K562 (cell line): ENCODE results near the gene HIRIP3. TPM values are rescaled to one million over a fixed set of nuclear protein-coding genes. Genes with fewer than 3 reads are reported as not detected.

ENCODE experiments used
- C11orf30 ChIP-seq: fragments of 450-650 bp; IDR thresholded peaks from 2 replicates; pipeline ENCODE4 v1.6.1; 2016; ENCODE audit warnings: low read depth, mild to moderate bottlenecking
- CREB1 ChIP-seq, 2 experiments: sonication (generic) in 1 of 2; formaldehyde crosslinking in 1 of 2; IDR thresholded peaks; 2 replicates each; pipeline versions ENCODE4 v1.6.1 to v1.8.0; 2012 to 2022; ENCODE audit warnings: inconsistent platforms in 1 of 2, mild to moderate bottlenecking in 1 of 2, missing genetic modification reagents in 1 of 2, moderate library complexity in 1 of 2
- ELF4 ChIP-seq: fragments of 450-650 bp; formaldehyde crosslinking; IDR thresholded peaks from 2 replicates; pipeline ENCODE4 v1.4.0; 2022; ENCODE audit warnings: missing genetic modification characterization
- FOXP1 ChIP-seq: sonication (generic); formaldehyde crosslinking; IDR thresholded peaks from 2 replicates; pipeline ENCODE4 v1.8.0; 2022; ENCODE audit warnings: mild to moderate bottlenecking, missing genetic modification reagents
- HDAC6 ChIP-seq: IDR thresholded peaks from 2 replicates; pipeline ENCODE4 v1.6.1; 2012; ENCODE audit warnings: low read depth, mild to moderate bottlenecking, control low read depth, inconsistent platforms, low read length, moderate library complexity
- HEY1 ChIP-seq: fragments of 250-450 bp; sonication (Bioruptor Pico); IDR thresholded peaks from 2 replicates; pipeline ENCODE4 v1.5.0; 2020; ENCODE audit warnings: mild to moderate bottlenecking, moderate library complexity, borderline replicate concordance
- HMG20A ChIP-seq: fragments of 450-650 bp; formaldehyde crosslinking; conservative IDR thresholded peaks from 2 replicates; pipeline ENCODE4 v1.4.0; 2020; ENCODE audit warnings: mild to moderate bottlenecking, mixed read lengths
- MIER1 ChIP-seq: fragments of 450-650 bp; IDR thresholded peaks from 2 replicates; pipeline ENCODE4 v1.6.1; 2016; ENCODE audit warnings: antibody characterized with exemption, mild to moderate bottlenecking, low read depth
- STAT6 ChIP-seq: sonication (generic); formaldehyde crosslinking; IDR thresholded peaks from 2 replicates; pipeline ENCODE4 v1.8.1; 2023; ENCODE audit warnings: mild to moderate bottlenecking, missing genetic modification reagents
- TAF7 ChIP-seq: fragments of 450-650 bp; IDR thresholded peaks from 2 replicates; pipeline ENCODE4 v1.6.1; 2016; ENCODE audit warnings: missing genetic modification characterization, missing compliant biosample characterization
- ZC3H4 ChIP-seq: sonication (generic); formaldehyde crosslinking; IDR thresholded peaks from 2 replicates; pipeline ENCODE4 v1.9.0; 2021; ENCODE audit warnings: missing genetic modification reagents, borderline replicate concordance
- ZNF512 ChIP-seq: IDR thresholded peaks from 2 replicates; pipeline ENCODE4 v1.6.1; 2016; ENCODE audit warnings: missing genetic modification characterization, missing compliant biosample characterization
- ZNF766 ChIP-seq: fragments of 200-800 bp; sonication (Bioruptor generic); conservative IDR thresholded peaks from 2 replicates; pipeline ENCODE4 v1.6.1; 2016; ENCODE audit warnings: missing genetic modification characterization, missing compliant biosample characterization
- polyA plus RNA-seq, 8 experiments: library from polyadenylated mRNA; depleted of rRNA in 4 of 8; stranded (reverse) in 5 of 8; unstranded in 3 of 8; fragments of >200 nt; fragmentation: Nextera tagmentation in 2 of 8; fragmentation: Illumina TruSeq in 1 of 8; extraction: Ambion mirVana in 2 of 8; extraction: Trizol in 1 of 8; gene quantifications; 2 replicates each; pipeline versions ENCODE4 v1.2.1 to v1.2.3, GENCODE V29; 2011 to 2014; ENCODE audit warnings: inconsistent platforms in 1 of 8, missing spikeins in 1 of 8
- total RNA-seq, 7 experiments: library from RNA; depleted of rRNA in 6 of 7; stranded (reverse); fragments of >200 nt in 6 of 7; fragmentation: Illumina TruSeq in 2 of 7; extraction: Trizol in 2 of 7; gene quantifications; 2 replicates each; pipeline versions ENCODE4 v1.2.1 to v1.2.3, GENCODE V29; 2011 to 2021; ENCODE audit warnings: low replicate concordance in 1 of 7
- TF ChIP-seq, protein P1 (sequence below), 2 experiments: IDR thresholded peaks; 2 replicates each; pipeline ENCODE4 v1.6.1; 2012; ENCODE audit warnings: improper control_type of control experiment in 2 of 2, low read depth in 2 of 2, low read length in 2 of 2, borderline replicate concordance in 1 of 2
- TF ChIP-seq, protein P2 (sequence below), 2 experiments: fragments of 450-650 bp in 1 of 2; sonication (generic) in 1 of 2; formaldehyde crosslinking in 1 of 2; IDR thresholded peaks in 1 of 2; conservative IDR thresholded peaks in 1 of 2; 2 replicates each; pipeline versions ENCODE4 v1.6.1 to v1.8.1; 2016 to 2023; ENCODE audit warnings: mild to moderate bottlenecking in 2 of 2, moderate library complexity in 2 of 2, inconsistent platforms in 1 of 2, missing genetic modification reagents in 1 of 2

Gene HIRIP3
- total and polyA plus RNA-seq, 9 of the 15 experiments (the other 6 are each of a cell fraction or from before 2014, with no cell fraction given): 3.3 to 38.2 (median 18.2) TPM

DNA sequence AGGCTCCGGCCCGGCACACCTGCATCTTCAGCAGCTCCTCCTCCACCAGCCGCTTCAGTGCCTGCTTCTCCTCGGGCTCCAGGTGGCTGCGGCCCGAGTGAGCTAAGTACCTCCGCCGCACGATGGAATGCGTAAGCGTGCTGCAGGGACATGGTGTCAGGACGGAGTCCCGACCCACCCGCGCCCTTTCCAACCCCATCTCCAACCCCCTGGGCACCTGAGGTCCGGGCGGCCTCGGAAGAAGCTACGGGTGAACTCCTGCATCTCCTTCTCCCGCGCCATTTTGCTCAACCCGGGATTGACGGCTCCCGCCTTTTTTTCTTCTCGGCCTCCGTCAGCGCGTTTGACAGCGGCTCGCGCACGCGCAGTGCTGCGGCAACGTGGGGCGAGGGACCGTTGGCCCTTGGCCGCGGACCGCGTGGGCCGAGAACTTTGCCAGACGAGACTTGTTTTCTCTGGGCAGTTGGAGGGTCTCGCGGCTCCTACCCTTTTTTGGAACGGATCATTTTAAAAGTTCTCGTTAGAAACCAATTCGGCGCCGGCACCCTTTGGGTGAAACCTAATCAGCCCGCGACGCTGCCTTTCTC is at the start of gene HIRIP3 (continued):
- TF ChIP-seq MIER1 (no peak), ZC3H4 (CRISPR knock-in tag) (no peak), HEY1 (no peak), HMG20A (no peak), C11orf30 (no peak), ELF4 (CRISPR knock-in tag) (no peak), HDAC6 (no peak), FOXP1 (no peak; the same call in 1 of the 2 replicates), STAT6 (CRISPR knock-in tag) (no peak; the same call in 1 of the 2 replicates), CREB1 (IDR thresholded peaks at IDR 0.05) (no peak), CREB1 (CRISPR knock-in tag; IDR thresholded peaks at IDR 0.05) (no peak), ZNF512 (no peak), TAF7 (tag) (peak; percentile 85), ZNF766 (CRISPR knock-in tag) (no peak)
- TF ChIP-seq, protein P1, sequence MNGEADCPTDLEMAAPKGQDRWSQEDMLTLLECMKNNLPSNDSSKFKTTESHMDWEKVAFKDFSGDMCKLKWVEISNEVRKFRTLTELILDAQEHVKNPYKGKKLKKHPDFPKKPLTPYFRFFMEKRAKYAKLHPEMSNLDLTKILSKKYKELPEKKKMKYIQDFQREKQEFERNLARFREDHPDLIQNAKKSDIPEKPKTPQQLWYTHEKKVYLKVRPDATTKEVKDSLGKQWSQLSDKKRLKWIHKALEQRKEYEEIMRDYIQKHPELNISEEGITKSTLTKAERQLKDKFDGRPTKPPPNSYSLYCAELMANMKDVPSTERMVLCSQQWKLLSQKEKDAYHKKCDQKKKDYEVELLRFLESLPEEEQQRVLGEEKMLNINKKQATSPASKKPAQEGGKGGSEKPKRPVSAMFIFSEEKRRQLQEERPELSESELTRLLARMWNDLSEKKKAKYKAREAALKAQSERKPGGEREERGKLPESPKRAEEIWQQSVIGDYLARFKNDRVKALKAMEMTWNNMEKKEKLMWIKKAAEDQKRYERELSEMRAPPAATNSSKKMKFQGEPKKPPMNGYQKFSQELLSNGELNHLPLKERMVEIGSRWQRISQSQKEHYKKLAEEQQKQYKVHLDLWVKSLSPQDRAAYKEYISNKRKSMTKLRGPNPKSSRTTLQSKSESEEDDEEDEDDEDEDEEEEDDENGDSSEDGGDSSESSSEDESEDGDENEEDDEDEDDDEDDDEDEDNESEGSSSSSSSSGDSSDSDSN (IDR thresholded peaks at IDR 0.05; ENCODE audit: borderline replicate concordance in 1 of 2, low read depth in 2 of 2, low read length in 2 of 2): no peak
- TF ChIP-seq, protein P2, sequence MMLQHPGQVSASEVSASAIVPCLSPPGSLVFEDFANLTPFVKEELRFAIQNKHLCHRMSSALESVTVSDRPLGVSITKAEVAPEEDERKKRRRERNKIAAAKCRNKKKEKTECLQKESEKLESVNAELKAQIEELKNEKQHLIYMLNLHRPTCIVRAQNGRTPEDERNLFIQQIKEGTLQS (IDR thresholded peaks at IDR 0.05): no peak
- TF ChIP-seq, protein P2 (CRISPR knock-in tag; conservative IDR thresholded peaks at IDR 0.05): no peak
